Uterus (tissue), 2 donors: ENCODE data around the gene AUTS2.

Experiments used
- CTCF ChIP-seq, 4 experiments: fragments of 200-600 bp in 2 of 4; fragments of 450-650 bp in 2 of 4; sonication (generic) in 2 of 4; IDR thresholded peaks; one replicate each; pipeline ENCODE4 v1.5.1; 2016 to 2019; ENCODE audit warnings: antibody characterized with exemption in 4 of 4, mild to moderate bottlenecking in 2 of 4, moderate library complexity in 1 of 4
- POLR2A ChIP-seq, 2 donors: fragments of 450-650 bp; IDR thresholded peaks; one replicate each; pipeline ENCODE4 v1.6.1; 2016; ENCODE audit warnings: antibody characterized with exemption in 2 of 2, mild to moderate bottlenecking in 1 of 2, moderate library complexity in 1 of 2

- TF ChIP-seq CTCF (IDR thresholded peaks at IDR 0.05) (no peak), POLR2A (IDR thresholded peaks at IDR 0.05) (no peak)
Measured at GRCh38 chr7:69796416-69796815, 198.1 kb downstream of the AUTS2 start.
